ENCODE measurements around the gene CD2AP. TPM values are rescaled to one million over a fixed set of nuclear protein-coding genes. Genes with fewer than 3 reads are reported as not detected.

Gene CD2AP
- total RNA-seq, 1 experiment from 2014 or later = 41.8 TPM

GRCh38 chr6:47534063-47534462, 56.5 kb downstream of the CD2AP start:
- Histone ChIP-seq H3K36me3 (ENCODE audit: control insufficient read depth, insufficient read depth, low read length) (peaks cover 7% of the 10 kb centered on the region; the same call in 1 of the 2 replicates), H3K27ac (ENCODE audit: low read length) (no peak overlapping the region), H3K4me1 (ENCODE audit: control insufficient read depth, insufficient read depth, low read length) (no peaks in the 10 kb centered on the region; the same call in 1 of the 2 replicates), H3K4me3 (ENCODE audit: low read depth in 2 of 2, low read length in 2 of 2) (no peak overlapping the region), H3K27me3 (ENCODE audit: control insufficient read depth, insufficient read depth, low read length) (no peaks in the 10 kb centered on the region), H3K9me3 (ENCODE audit: control insufficient read depth, insufficient read depth, low read depth, low read length) (no peaks in the 10 kb centered on the region)
- intact Hi-C loops (cut with micrococcal nuclease; ENCODE audit: unreplicated experiment) = no loop called here
- ChIA-PET CTCF (no interaction called here), POLR2A (no interaction called here)
- BruUV-seq (replicated peaks) = no TSS peak
- in situ Hi-C loops (cut with HindIII; ENCODE audit: low pct_unique_long_range_greater_than_20kb, low sequenced_read_pairs) = no loop called here
- no peak for ATAC-seq
- DNase-seq (ENCODE audit: low read depth, low spot score) = no peak
- TF ChIP-seq POLR2AphosphoS5 (IDR thresholded peaks at IDR 0.05; ENCODE audit: low read depth, low read length) (no peak), TCF7L2 (IDR thresholded peaks at IDR 0.05; ENCODE audit: low read depth, low read length) (no peak), CTCF (IDR thresholded peaks at IDR 0.05) (no peak), SIN3A (IDR thresholded peaks at IDR 0.05; ENCODE audit: borderline replicate concordance, insufficient read depth, low read depth, low read length) (no peak), REST (IDR thresholded peaks at IDR 0.05; ENCODE audit: insufficient read depth in 1 of 2, low read depth in 2 of 2, low read length in 1 of 2) (no peak)

DNA sequence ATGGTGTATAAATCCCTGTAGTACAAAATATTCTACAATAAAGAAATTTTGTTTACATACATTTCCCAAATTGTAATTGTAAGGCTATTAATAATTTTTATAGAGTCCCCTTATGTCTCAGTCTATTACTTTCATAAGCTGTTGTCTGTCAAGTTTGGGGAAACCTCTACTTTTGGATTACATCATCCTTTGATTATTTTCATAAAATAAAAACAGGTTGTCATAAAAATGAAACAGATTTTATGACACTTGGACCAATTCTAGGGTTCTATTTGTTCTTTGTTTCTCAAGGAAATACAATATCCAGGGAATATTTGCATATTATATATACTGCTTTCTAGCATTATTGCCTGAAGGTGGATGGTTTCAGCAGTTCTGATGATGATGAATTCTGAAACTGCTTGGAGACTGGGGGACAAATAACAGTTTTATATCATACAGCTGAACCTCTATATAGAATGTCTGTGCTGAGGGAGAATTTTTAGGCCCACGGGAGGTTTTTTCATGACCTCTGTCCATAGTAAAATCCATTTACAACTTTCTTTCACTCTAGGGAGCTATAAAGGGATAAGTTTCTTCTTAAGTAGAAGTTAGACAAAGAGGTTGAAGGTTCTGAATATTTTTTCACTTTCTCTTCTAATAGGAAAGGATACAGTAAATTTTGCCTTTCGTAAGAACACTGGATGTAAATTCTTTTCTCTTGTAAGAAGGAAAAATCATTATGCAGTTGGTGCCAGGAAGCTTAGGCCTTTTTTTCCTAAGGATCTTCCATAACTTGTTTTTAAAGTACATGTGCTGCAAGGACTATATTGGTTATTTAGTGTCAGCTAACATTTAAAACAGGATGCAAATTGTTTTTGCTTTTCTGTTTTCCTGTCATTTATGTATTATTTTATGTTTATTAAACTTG, 58.0 kb downstream of the CD2AP start:
- ChIA-PET CTCF (no interaction called here), POLR2A (interaction anchor here (0.7 kb wide), 1 partner anchor 32 kb away, joined by 3 read pairs; no protein-coding TSS in a partner anchor)

More for the DNA sequence above, 58.0 kb downstream of the CD2AP start:
- no peaks in the 10 kb centered on the region; the same call in 1 of the 2 replicates for H3K4me1 ChIP-seq (ENCODE audit: control insufficient read depth, insufficient read depth, low read length)
- intact Hi-C loops (cut with micrococcal nuclease; ENCODE audit: unreplicated experiment) = no loop called here
- no peak for TF ChIP-seq CTCF (IDR thresholded peaks at IDR 0.05)
- no peak for TF ChIP-seq REST (IDR thresholded peaks at IDR 0.05; ENCODE audit: insufficient read depth in 1 of 2, low read depth in 2 of 2, low read length in 1 of 2)
- TF ChIP-seq SIN3A (IDR thresholded peaks at IDR 0.05; ENCODE audit: borderline replicate concordance, insufficient read depth, low read depth, low read length) = no peak
- TF ChIP-seq POLR2AphosphoS5 (IDR thresholded peaks at IDR 0.05; ENCODE audit: low read depth, low read length) = no peak
- no peak for TF ChIP-seq TCF7L2 (IDR thresholded peaks at IDR 0.05; ENCODE audit: low read depth, low read length)
- in situ Hi-C loops (cut with HindIII; ENCODE audit: low pct_unique_long_range_greater_than_20kb, low sequenced_read_pairs) = no loop called here
- no peaks in the 10 kb centered on the region for H3K27me3 ChIP-seq (ENCODE audit: control insufficient read depth, insufficient read depth, low read length)
- BruUV-seq (replicated peaks) = no TSS peak
- H3K9me3 ChIP-seq (ENCODE audit: control insufficient read depth, insufficient read depth, low read depth, low read length) = no peaks in the 10 kb centered on the region
- ATAC-seq = no peak
- no peak overlapping the region for H3K27ac ChIP-seq (ENCODE audit: low read length)
- H3K4me3 ChIP-seq (ENCODE audit: low read depth in 2 of 2, low read length in 2 of 2) = no peak overlapping the region
- no peak for DNase-seq (ENCODE audit: low read depth, low spot score)
- H3K36me3 ChIP-seq (ENCODE audit: control insufficient read depth, insufficient read depth, low read length) = peaks cover 7% of the 10 kb centered on the region; the same call in 1 of the 2 replicates

All from Panc1 (cell line).